SK-N-MC (cell line): ENCODE data around the gene PODNL1.

Experiments
- EZH2 ChIP-seq: fragments of 200-600 bp; sonication (generic); IDR thresholded peaks from one replicate; pipeline ENCODE4 v1.6.1; 2017; ENCODE audit warnings: antibody characterized with exemption
- FOXP2 ChIP-seq: optimal IDR thresholded peaks from 2 replicates; pipeline ENCODE3; 2011; ENCODE audit warnings: mild to moderate bottlenecking, moderate library complexity; ENCODE audit not compliant: insufficient read depth; ENCODE audit errors: extremely low read length, control extremely low read depth

- TF ChIP-seq EZH2 = no peak
- TF ChIP-seq FOXP2 = no peak
Observed at GRCh38 chr19:13906521-13906904, 31.7 kb downstream of the PODNL1 start.
